GM19467 (cell line): ENCODE measurements around the gene FAF1.

Experiments used
- ATAC-seq: cut with Tn5 transposase; IDR thresholded peaks from one replicate; pipeline ENCODE4 v1.9.1; 2021; ENCODE audit warnings: mild to moderate bottlenecking, moderate library complexity; ENCODE audit not compliant: unreplicated experiment

The FAF1 gene

DNA sequence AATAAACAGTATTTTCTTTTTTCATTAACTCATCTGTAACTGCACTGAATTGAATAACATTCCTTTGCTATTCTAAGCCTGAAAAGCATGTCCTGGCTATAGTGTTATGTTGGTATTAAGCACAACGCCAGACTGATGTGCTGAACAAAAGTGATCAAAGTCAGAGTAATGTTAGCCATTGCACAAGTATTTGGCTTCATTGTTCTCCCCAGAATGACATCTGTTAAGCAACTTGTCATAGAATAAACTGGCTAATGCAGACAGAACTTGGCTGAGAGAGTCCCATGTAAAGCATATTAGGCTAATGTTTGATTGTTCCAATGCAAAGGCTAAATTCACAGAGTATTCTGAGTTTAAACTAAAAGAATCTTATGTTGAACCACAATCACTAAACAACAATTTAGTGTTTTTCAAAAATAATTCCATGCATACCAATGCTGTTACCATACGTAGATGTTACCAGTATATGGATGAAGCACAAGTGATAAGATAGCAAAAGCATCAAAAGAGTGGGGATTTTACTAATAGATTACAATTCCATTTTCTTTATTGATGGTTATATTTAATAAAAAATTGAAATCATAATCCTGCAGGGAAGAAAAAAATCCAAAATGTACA is 301.5 kb downstream of the FAF1 start:
- no peak for ATAC-seq

DNA sequence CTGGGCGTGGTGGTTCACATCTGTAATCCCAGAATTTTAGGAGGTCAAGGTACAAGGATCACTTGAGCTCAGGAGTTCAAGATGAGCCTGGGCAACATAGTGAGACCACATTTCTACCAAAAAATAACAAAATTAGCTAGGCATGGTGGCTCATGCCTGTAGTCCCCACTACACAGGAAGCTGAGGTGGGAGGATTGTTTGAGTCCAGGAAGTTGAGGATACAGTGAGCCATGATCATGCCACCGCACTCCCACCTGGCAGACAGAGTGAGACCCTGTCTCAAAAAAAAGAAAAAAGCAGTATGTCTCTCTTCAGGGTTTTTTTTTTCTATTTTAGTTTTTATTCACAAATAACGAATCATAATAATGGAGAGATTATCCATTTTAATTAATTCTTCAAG is 303.1 kb downstream of the FAF1 start:
- ATAC-seq = no peak

DNA sequence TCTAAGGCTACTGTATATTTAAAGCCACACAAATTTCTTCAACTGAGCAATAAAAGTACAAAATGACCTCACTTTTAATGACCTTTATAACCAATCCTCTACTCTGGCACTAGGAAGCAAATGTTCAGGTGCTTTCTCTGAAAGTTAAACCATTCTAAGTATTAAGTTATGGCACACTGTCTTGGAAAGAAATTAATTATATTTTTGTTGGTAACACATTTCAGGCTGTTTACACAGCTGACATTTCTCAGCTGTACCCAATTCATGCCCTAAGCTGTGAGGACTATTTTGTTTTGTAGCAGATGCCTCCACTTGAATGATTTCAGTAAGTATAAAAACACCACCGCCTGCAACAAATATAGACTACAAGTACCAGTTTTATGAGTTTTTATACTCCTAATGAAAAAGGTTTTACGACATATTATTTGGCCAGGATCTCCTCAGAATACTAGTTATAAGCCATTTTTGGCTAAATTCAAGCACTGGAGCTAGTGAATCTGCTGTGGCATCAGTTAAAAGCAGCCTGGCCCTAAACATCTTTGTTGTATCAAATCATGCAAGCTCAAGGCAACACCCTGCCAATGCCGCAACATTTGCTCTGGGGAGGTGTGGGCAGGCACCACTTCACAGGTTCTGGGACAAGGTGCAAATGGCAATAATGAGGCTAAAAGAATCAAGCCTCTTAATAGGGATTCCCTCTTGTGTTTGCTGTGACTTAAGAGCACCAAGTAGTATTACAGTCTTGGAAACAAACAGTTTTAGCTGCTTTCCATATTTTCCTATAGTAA is 308.4 kb downstream of the FAF1 start:
- no peak for ATAC-seq

DNA sequence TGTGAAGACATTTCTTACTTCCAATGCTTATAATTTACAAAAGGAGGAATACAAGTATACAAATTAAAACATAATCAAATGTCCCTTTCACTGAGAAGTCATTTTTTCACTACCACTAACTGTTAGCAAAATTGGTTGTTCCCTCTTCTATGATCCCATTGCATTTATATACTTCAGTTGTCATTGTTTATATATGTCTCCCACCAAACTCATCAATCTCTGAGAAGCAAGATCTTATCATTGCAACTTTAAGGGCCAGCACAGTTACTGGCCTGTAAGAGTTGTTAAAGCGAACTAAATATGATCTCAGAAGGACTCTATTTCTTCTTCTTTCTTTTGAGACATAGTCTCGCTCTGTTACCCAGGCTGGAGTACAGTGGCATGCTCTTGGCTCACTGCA is 313.5 kb downstream of the FAF1 start:
- ATAC-seq = no peak

DNA sequence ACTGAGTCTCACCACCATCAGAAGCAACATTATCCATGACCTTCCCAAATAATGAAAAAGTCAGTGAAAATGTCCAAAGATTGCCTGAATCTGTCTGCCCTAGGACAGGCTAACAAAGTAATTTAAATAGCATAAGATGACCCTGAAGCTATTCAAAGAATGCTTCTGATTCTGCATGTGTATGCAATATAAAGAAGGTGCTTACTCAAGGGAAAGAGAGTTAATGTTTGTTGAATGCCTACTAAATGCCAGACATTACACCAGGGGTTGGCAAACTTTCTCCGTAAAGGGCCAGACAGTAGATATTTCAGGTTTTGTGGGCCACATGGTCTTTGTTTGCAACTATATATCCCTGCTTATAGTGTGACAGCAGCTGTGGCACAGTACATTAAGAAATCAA is 314.9 kb downstream of the FAF1 start:
- ATAC-seq = no peak

DNA sequence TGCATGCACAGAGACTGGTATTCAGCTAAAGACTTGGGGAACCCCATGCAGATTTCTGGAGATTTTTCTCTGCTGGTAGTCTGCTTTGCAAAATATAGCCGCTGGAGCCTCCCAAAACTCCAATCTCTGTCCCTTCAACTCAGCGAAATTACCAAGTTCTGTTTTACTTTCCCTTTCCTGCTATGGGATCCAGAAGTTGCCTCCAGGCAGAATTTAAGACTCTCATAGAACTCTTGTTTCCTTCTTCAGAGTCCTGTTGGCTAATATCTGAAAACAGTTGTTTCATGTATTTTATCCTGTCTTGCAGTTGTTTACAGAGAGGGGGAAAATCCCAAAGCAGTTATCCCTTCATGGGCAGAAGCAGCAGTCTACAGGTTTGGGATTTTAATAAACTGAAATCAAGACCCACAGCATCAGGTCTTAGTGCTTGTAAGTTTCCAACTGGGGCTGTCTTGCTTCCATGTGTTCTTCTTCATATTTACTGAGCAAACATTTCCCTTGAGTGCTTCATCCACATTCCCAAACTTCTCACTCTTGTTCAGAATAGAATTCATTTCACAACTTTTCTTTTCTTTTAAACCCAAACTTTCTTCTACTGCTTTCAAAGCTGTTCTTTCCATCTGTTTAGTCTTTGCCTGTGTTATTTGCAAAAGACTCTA is 315.5 kb downstream of the FAF1 start:
- no peak for ATAC-seq

DNA sequence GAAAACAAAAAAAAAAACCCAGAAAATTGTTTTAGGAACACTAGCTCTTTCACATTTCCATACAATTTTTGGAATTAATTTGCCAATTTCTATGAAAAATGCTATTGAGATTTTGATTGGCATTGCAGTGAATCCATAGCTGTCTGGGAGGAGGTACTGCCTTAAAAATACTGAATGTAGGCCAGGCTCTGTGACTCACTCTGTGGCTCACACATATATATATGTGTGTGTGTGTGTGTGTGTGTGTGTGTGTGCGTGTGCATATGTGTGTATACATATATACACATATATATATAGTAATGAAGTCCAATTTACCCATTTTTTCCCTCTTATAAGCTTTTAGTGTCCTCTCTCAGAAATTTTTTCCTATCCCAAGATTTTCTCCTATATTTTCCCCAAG is 322.6 kb downstream of the FAF1 start:
- no peak for ATAC-seq

DNA sequence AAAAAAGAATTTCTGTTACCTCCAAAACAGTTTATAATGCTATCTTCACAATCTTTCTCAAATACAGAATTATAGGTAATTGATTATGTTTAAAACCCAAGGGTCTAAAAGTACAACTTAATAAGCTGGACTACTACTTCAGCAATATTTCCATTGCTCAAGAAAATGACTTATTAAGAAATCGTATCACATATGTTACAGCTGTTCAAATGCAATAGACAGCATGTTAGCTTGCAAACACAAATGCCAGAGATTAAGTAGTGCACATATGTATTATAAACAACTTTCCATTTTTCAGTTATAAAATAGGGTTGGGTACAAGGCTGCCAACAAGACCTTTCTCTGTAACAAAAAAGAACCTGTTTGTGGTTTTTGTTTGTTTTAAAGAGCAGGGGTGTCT is 325.8 kb downstream of the FAF1 start:
- no peak for ATAC-seq

DNA sequence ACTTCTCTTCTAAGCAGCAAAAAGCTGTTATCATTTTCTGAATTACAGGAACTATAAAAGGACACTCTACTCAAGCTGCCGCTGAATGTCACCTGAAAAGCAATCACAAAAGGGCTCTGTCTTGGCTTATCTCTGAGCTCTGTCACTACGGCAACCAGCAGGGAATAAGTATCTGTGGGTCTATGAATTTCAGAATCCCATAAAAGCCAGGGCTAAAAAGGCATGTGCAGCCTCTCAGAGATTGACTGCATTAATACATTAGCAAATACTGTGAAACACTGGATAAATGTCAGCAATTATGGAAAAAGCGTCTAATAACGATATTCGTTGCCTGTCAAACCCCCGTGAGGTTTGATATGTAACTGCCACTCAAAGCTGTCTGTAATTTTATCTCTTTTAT is 326.6 kb downstream of the FAF1 start:
- no peak for ATAC-seq

DNA sequence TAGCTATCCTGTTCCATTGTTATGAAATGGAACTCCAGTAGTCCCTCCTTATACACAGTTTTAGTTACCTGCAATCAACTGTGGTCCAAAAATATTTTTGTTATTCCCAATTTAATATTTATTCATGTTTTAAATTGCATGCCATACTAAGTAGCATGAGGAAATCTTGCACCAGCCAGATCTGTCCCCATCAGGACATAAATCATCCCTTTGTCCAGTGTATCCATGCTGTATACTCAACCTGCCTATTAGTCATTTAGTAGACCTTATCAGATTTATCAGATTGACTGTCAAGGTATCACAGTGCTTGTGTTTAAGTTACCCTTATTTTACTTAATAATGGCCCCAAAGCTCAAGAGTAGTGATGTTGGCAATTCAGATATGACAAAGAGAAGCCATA is 328.9 kb downstream of the FAF1 start:
- no peak for ATAC-seq

DNA sequence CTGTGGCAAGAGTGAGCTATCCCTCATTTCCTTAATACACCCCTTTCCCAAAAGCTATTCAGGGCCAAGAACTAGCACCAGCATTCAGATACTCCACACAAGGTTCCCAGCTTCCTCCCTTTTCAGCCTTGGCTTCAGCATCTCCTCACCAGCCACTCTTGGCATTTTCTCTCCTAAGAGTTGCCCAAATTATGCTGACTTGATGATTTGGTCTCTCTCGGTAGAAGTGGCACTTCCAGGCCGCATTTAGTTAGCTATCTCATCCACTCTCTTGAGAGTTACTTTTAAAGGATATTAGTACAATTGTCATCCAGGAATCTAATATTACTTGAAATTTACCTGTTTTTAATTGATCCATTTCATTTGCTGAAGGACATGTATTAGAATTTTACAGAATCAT is 337.8 kb downstream of the FAF1 start:
- no peak for ATAC-seq

DNA sequence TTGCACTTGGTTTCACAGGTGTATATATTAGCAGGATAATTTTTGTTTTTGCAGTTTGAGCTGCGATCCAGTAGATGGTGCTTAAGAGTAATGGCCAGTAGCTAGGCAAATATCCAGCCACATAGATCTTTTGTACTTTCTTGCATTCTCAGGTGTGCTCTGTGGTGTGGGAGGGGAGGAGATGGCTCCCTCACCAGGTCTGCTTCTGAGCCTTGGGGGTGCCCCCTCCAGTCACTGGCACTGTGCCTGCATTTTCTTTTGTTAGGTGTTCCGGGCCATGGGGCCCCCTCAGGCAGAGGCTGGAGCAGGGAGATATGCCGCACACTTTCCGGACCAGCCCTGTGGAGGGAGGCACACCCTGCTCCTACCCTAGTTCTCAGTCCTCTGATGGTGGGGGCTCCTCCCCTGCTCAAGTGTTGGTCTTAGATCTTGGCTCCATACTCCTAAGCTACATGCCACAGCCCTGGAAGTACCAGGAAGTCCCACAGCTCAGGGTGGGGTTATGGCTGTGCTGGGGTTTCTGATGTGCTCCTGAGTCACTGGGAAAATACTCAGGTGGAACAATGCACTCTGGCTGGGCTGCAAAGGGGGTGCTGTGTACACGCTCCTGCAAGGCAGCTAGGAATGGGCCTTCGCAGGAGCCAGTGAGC is 339.3 kb downstream of the FAF1 start:
- ATAC-seq = no peak

DNA sequence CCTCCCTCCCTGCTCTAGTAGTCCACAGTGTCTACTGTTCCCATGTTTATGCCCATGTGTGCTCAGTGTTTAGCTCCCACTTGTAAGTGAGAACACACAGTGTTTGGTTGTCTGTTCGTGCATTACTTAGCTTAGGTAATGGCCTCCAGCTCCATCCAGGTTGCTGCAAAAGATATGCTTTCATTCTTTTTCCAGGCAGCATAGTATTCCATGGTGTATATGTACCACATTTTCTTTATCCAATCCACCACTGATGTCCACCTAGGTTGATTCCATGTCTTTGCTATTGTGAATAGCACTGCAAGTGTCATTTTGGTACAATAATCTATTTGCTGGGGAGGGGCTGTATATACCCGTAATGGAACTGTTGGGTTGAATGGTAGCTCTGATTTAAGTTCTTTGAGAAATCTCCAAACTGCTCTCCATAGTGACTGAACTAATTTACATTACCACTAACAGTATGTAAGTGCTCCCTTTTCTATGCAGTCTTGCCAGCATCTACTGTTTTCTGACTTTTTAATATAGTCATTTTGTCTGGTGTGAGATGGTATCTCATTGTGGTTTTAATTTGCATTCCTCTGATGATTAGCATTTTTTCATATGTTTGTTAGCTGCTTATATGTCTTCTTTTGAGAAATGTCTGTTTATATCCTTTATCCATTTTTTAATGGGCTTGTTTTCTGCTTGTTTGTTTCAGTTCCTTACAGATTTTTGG is 344.9 kb downstream of the FAF1 start:
- no peak for ATAC-seq

DNA sequence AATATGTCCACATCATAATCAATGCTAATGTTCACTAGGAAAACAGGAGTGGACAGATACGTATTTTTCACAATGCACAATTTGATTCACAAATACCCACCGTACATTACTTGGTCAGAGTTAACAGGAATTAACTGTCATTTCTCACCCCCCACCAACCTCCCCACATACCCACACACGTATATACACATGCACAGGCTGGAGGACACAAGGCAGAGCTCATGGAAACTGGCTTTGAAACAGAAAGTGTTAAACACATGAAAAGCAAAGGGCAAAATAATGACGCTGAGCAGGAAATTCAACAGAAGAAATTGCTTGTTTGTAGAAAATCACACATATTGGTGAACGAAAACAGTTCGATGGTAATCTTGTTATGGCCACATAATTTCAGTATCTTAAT is 348.4 kb downstream of the FAF1 start:
- ATAC-seq = no peak

DNA sequence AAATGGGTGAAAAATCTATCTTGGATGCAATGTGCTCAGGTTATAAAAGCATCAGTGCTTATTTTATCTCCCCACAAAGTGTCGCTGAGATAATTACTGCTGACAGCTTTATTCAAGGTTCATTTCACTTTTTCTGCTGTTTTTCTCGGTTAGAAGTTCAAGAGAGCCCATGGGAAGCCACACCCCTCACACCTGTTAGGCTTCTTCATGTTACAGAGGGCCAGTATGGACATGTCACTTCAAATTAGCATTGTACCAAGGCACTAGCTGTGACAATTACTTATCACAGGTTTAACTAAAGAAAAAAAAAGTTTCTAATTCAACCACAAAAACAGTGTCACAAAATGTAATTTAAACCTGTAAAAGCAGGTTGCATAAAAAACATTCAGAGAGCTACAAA is 349.5 kb downstream of the FAF1 start:
- no peak for ATAC-seq

DNA sequence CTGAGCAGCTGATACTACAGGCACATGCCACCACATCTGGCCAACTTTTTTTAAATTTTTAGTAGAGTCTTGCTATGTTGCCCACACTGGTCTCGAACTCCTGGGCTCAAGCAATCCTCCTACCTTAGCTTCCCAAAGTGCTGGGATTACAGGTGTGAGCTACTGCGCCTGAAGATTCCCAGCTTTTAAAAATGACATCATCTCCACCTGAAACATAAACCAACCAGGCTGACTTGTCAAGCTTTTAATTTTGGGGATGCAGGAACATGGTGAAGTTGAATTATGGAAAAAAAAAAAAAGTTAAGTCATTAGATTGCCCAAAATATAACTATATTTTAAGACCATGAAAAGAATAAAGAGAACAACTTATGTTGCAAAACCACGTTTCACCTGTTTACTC is 350.6 kb downstream of the FAF1 start:
- no peak for ATAC-seq

DNA sequence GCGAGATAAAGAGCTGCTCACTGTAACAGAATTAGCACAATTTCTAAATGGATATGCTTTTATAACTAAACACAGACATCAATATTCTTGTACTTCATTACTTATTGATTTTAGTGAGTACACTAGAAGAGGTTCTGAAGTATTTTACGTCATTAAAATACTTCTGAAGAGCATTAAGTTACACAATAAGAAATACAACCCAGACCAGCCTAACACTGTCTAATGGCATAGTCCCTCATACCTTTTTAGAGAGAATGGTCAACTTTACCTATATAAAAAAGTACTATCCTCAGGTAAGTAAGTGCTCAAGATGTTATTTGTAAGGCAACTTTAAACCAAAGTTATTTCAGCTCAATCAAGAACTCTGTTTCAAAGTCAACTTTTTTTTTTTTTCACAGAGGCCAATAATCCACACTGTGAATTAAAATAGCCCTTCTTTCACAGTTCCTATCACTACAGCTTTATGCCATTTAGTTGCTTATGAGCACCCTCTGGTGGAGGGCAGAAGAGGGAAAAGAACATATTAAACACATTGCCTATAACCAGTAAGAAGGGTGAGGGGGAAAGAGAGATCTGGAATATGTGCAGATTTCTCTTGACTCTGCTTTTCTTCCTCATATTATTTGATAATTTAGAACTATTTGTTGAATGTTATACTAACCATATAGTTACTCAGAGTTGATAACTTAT is 354.7 kb downstream of the FAF1 start:
- ATAC-seq = no peak

DNA sequence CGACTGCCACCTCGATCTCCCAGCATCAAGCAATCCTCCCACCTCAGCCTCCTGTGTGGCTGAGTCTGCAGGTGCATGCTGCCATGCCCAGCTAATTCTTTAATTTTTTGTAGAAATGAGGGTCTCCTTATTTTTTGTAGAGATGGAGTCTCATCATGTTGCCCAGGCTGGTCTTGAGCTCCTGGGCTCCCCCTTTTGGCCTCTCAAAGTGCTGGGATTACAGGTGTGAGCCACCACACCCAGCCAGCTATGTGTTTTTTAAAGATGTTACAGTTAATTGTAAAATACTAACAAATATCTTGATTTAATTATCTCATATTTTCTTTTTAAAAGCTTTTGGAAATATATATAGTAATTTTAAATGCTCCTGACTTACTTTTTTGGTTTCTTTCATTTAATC is 355.5 kb downstream of the FAF1 start:
- no peak for ATAC-seq

DNA sequence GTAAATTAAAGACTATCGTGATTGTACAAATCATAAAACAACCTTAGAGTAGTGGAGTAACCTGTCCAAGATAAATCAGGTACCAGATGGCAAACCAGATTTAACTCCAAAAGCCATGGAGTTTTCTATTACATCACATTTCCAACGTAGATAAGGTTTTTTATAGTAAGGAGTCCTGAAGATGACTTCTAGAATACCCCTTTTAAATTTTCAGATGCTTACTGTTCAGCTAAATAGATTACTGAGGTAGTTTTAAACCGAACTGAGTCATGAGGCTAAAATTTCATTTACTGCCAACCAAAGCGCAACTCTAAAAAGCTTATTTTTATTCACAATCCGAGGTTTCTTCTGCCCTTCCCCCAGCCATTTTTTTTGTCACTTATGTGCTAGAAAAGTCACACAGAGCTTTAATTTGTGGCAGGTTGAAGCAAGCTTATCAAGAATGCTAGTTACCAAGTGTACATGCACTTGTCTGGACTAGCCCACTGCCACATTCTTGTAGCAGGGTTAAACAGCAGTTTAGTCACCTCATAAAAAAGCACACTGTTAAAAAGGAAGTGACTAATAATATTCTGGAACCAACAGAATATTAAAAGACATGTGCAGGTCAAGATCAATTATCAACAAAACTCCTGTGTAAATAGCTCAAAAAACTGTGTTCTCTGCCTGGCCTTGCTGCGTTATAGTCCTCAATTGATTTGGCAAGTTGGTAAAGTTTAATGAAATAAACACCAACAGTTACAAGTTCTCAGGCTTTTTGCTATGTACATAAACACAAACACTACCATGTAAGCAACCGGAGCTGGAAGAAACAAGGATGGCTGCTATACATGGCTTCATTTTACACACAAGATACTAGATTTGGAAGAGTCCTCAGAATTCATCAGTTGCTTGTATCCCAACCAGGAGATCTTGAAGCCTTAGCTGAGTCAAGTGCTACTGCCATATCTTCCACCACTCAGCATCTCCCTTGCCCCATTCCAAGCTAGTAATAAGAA is 356.5 kb downstream of the FAF1 start:
- ATAC-seq = no peak
